A673 (cell line): ENCODE data around the gene COL11A2. TPM values are rescaled to one million over a fixed set of nuclear protein-coding genes. Genes with fewer than 3 reads are reported as not detected.

Experiments
- BruUV-seq: library from RNA; stranded (reverse); fragments of 400-500 nt; replicated peaks from 2 replicates; lab custom pipeline; 2021; lab: Mats Ljungman, UMichigan
- CTCF ChIA-PET: fragments of 300-600 bp; sonication (Branson Sonifier 250); formaldehyde crosslinking; loops from one replicate; lab custom pipeline; 2022; ENCODE audit warnings: antibody characterized with exemption; lab: Charles Lee
- POLR2A ChIA-PET: fragments of 300-600 bp; sonication (Branson Sonifier 250); formaldehyde crosslinking; loops from one replicate; lab custom pipeline; 2022; ENCODE audit warnings: antibody characterized with exemption; ENCODE audit not compliant: low non-redundant PET; lab: Charles Lee
- DNase-seq: peaks from one replicate; pipeline ENCODE4 v3.0.0-alpha.2; 2015; ENCODE audit warnings: low spot score
- H3K27ac ChIP-seq: fragments of 200-600 bp; sonication (generic); 2 replicates; pipeline ENCODE4 v1.5.1; 2016; ENCODE audit warnings: mixed run types, low read depth, mild to moderate bottlenecking, mixed read lengths, antibody characterized with exemption, low read length; ENCODE audit not compliant: poor library complexity, severe bottlenecking
- H3K27me3 ChIP-seq: fragments of 200-600 bp; sonication (generic); replicated peaks from 2 replicates; pipeline ENCODE4 v1.6.1; 2017; ENCODE audit warnings: mixed run types, low read depth, mild to moderate bottlenecking, mixed read lengths, antibody characterized with exemption, low read length; ENCODE audit not compliant: insufficient read depth, poor library complexity
- H3K36me3 ChIP-seq: fragments of 200-600 bp; sonication (generic); 2 replicates; pipeline ENCODE4 v1.6.1; 2016; ENCODE audit warnings: mixed run types, mild to moderate bottlenecking, mixed read lengths, antibody characterized with exemption, low read length; ENCODE audit not compliant: insufficient read depth, poor library complexity, severe bottlenecking
- H3K4me1 ChIP-seq: fragments of 200-600 bp; sonication (generic); 2 replicates; pipeline ENCODE4 v1.6.1; 2017; ENCODE audit warnings: mixed run types, mild to moderate bottlenecking, mixed read lengths, antibody characterized with exemption, low read length; ENCODE audit not compliant: insufficient read depth, poor library complexity, severe bottlenecking
- H3K4me3 ChIP-seq: fragments of 200-600 bp; sonication (generic); 2 replicates; pipeline ENCODE4 v1.5.1; 2016; ENCODE audit warnings: low read depth, mixed run types, mild to moderate bottlenecking, mixed read lengths, low read length; ENCODE audit not compliant: poor library complexity, severe bottlenecking
- H3K9me3 ChIP-seq: fragments of 200-600 bp; sonication (generic); 2 replicates; pipeline ENCODE4 v1.6.1; 2016; ENCODE audit warnings: mixed run types, low read depth, mild to moderate bottlenecking, mixed read lengths, antibody characterized with exemption, low read length; ENCODE audit not compliant: poor library complexity, severe bottlenecking
- EZH2 ChIP-seq: fragments of 200-600 bp; sonication (generic); IDR thresholded peaks from 2 replicates; pipeline ENCODE4 v1.6.1; 2017; ENCODE audit warnings: borderline replicate concordance, low read depth, mild to moderate bottlenecking, mixed read lengths, antibody characterized with exemption, low read length; ENCODE audit not compliant: poor library complexity, severe bottlenecking
- intact Hi-C: fragments of 100-400 bp; cut with micrococcal nuclease; formaldehyde crosslinking; loops from one replicate; pipeline ENCODE4 v1.10.0; 2022; ENCODE audit not compliant: unreplicated experiment
- total RNA-seq: library from RNA; stranded (reverse); gene quantifications from 2 replicates; pipeline ENCODE4 v1.2.3, GENCODE V29; 2021
- TF ChIP-seq, protein P1 (sequence below): fragments of 300-800, 200-600 bp; sonication (generic); conservative IDR thresholded peaks from 2 replicates; pipeline ENCODE4 v1.5.1; 2017; ENCODE audit warnings: low read depth, mild to moderate bottlenecking, antibody characterized with exemption, low read length, moderate library complexity, mixed read lengths

COL11A2 gene
- total RNA-seq, 1 experiment from 2014 or later: 1.6 TPM

DNA sequence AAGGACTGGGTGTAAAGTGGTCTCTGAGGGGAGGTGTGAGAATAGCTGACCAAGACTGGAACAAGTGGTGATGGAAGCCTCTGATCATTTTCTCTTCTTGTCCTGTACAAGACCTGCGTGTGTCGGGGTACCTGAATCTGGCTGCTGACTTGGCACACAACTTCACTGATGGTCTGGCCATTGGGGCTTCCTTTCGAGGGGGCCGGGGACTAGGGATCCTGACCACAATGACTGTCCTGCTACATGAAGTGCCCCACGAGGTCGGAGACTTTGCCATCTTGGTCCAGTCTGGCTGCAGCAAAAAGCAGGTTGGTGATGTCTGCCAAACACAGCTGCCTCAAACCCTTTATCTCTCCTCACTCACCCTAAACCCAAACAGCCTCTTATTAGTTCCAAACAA, 10.5 kb upstream of the COL11A2 start:
- no peak overlapping the region for H3K27ac ChIP-seq
- ChIA-PET POLR2A (no interaction called here), CTCF (no interaction called here)
- no peaks in the 10 kb centered on the region for H3K9me3 ChIP-seq
- peaks cover 24% of the 10 kb centered on the region for H3K36me3 ChIP-seq
- H3K4me1 ChIP-seq: peaks cover 44% of the 10 kb centered on the region
- no peaks in the 10 kb centered on the region for H3K27me3 ChIP-seq
- intact Hi-C loops: loop anchor here (5.0 to 10.0 kb wide), 2 partner anchors 95 to 192 kb away; partner anchors contain the start of genes KIFC1 and RGL2
- no TSS peak for BruUV-seq
- H3K4me3 ChIP-seq: no peak overlapping the region
- DNase-seq: no peak
- TF ChIP-seq, protein P1, sequence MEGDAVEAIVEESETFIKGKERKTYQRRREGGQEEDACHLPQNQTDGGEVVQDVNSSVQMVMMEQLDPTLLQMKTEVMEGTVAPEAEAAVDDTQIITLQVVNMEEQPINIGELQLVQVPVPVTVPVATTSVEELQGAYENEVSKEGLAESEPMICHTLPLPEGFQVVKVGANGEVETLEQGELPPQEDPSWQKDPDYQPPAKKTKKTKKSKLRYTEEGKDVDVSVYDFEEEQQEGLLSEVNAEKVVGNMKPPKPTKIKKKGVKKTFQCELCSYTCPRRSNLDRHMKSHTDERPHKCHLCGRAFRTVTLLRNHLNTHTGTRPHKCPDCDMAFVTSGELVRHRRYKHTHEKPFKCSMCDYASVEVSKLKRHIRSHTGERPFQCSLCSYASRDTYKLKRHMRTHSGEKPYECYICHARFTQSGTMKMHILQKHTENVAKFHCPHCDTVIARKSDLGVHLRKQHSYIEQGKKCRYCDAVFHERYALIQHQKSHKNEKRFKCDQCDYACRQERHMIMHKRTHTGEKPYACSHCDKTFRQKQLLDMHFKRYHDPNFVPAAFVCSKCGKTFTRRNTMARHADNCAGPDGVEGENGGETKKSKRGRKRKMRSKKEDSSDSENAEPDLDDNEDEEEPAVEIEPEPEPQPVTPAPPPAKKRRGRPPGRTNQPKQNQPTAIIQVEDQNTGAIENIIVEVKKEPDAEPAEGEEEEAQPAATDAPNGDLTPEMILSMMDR: no peak
- no peak for TF ChIP-seq EZH2

GRCh38 chr6:33201935-33202334, 9.7 kb upstream of the COL11A2 start:
- Histone ChIP-seq H3K9me3 (no peaks in the 10 kb centered on the region), H3K4me1 (peaks cover 40% of the 10 kb centered on the region), H3K36me3 (peaks cover 32% of the 10 kb centered on the region), H3K27me3 (no peaks in the 10 kb centered on the region), H3K4me3 (peak overlapping the region; percentile 80), H3K27ac (peak overlapping the region; percentile 95)
- TF ChIP-seq, protein P1: no peak
- TF ChIP-seq EZH2: no peak
- DNase-seq: no peak
- ChIA-PET CTCF (no interaction called here), POLR2A (no interaction called here)
- no TSS peak for BruUV-seq
- intact Hi-C loops: loop anchor here (2.0 to 10.0 kb wide), 3 partner anchors 47 to 193 kb away; partner anchors contain the start of genes KIFC1 and RGL2

- H3K4me3 ChIP-seq: peak overlapping the region; percentile 80
- TSS peak; percentile 75 for BruUV-seq
- no peaks in the 10 kb centered on the region for H3K27me3 ChIP-seq
- H3K27ac ChIP-seq: peak overlapping the region; percentile 95
- intact Hi-C loops: loop anchor here (2.0 to 10.0 kb wide), 3 partner anchors 48 to 194 kb away; partner anchors contain the start of genes KIFC1 and RGL2
- peaks cover 32% of the 10 kb centered on the region for H3K4me1 ChIP-seq
- H3K9me3 ChIP-seq: no peaks in the 10 kb centered on the region
- H3K36me3 ChIP-seq: peaks cover 40% of the 10 kb centered on the region
- TF ChIP-seq EZH2: no peak
- TF ChIP-seq, protein P1: no peak
- no peak for DNase-seq
- ChIA-PET CTCF (no interaction called here), POLR2A (no interaction called here)
Measured at GRCh38 chr6:33201147-33201545, 8.9 kb upstream of the COL11A2 start.
